Cardiac muscle cell (in vitro differentiated cells and primary cell): Measurements from ENCODE around the gene KAZN. TPM values are rescaled to one million over a fixed set of nuclear protein-coding genes. Genes with fewer than 3 reads are reported as not detected.

Experiments
- DNase-seq, 2 donors: peaks; one replicate each; pipeline versions ENCODE4 v3.0.0 to v3.0.0-alpha.2; 2010 to 2017; ENCODE audit warnings: low read depth in 1 of 2, low spot score in 1 of 2
- H3K27ac ChIP-seq: fragments of 200-600 bp; sonication (generic); 2 replicates; pipeline ENCODE4 v1.5.1; 2016
- H3K27me3 ChIP-seq: fragments of 200-600 bp; sonication (generic); 2 replicates; pipeline ENCODE4 v1.6.0; 2016; ENCODE audit warnings: control low read depth
- H3K36me3 ChIP-seq: fragments of 200-600 bp; sonication (generic); 2 replicates; pipeline ENCODE4 v1.5.1; 2016; ENCODE audit warnings: control low read depth
- H3K4me1 ChIP-seq: fragments of 200-600 bp; sonication (generic); 2 replicates; pipeline ENCODE4 v1.8.1; 2017; ENCODE audit warnings: low read depth, mild to moderate bottlenecking, mixed run types
- H3K4me3 ChIP-seq: fragments of 200-600 bp; sonication (generic); 2 replicates; pipeline ENCODE4 v1.5.1; 2016; ENCODE audit warnings: mild to moderate bottlenecking
- H3K9me3 ChIP-seq: fragments of 200-600 bp; sonication (generic); 2 replicates; pipeline ENCODE4 v1.5.1; 2017; ENCODE audit warnings: low read depth, mild to moderate bottlenecking, control low read depth
- CTCF ChIP-seq: IDR thresholded peaks from 2 replicates; pipeline ENCODE4 v1.5.1; 2012; ENCODE audit warnings: low read depth, mild to moderate bottlenecking, low read length
- polyA plus RNA-seq: library from polyadenylated mRNA; unstranded; fragments of >200 nt; fragmentation: Nextera tagmentation; extraction: Ambion mirVana; gene quantifications from 2 replicates; pipeline ENCODE4 v1.2.1, GENCODE V29; 2016
- total RNA-seq: library from RNA; depleted of rRNA; stranded (reverse); fragments of >200 nt; gene quantifications from 2 replicates; pipeline ENCODE4 v1.2.3, GENCODE V29; 2016

KAZN gene
- total and polyA plus RNA-seq, 2 experiments from 2014 or later: 17.5 to 26.9 TPM

- H3K9me3 ChIP-seq: no peaks in the 10 kb centered on the region
- no peak for DNase-seq
- H3K4me1 ChIP-seq: peaks cover 48% of the 10 kb centered on the region
- H3K27ac ChIP-seq: no peak overlapping the region
- no peak for TF ChIP-seq CTCF
- no peaks in the 10 kb centered on the region for H3K27me3 ChIP-seq
- H3K36me3 ChIP-seq: no peaks in the 10 kb centered on the region
- no peak overlapping the region for H3K4me3 ChIP-seq
Measured at GRCh38 chr1:14652840-14653239, 54.4 kb downstream of the KAZN start.

- Histone ChIP-seq H3K4me3 (no peak overlapping the region), H3K4me1 (peaks cover 41% of the 10 kb centered on the region), H3K36me3 (no peaks in the 10 kb centered on the region), H3K9me3 (no peaks in the 10 kb centered on the region), H3K27me3 (no peaks in the 10 kb centered on the region), H3K27ac (no peak overlapping the region)
- no peak for DNase-seq
- TF ChIP-seq CTCF: no peak
Measured at GRCh38 chr1:14653461-14653960, 55.0 kb downstream of the KAZN start.

GRCh38 chr1:14654554-14654953 is 56.1 kb downstream of the KAZN start:
- no peak overlapping the region for H3K27ac ChIP-seq
- no peak overlapping the region for H3K4me3 ChIP-seq
- DNase-seq: no peak

GRCh38 chr1:14655385-14655784 is 56.9 kb downstream of the KAZN start:
- DNase-seq: no peak
- Histone ChIP-seq H3K36me3 (no peaks in the 10 kb centered on the region), H3K27ac (no peak overlapping the region), H3K4me1 (peaks cover 27% of the 10 kb centered on the region), H3K4me3 (no peak overlapping the region), H3K9me3 (no peaks in the 10 kb centered on the region), H3K27me3 (no peaks in the 10 kb centered on the region)
- no peak for TF ChIP-seq CTCF

More at GRCh38 chr1:14654554-14654953, 56.1 kb downstream of the KAZN start:
- H3K36me3 ChIP-seq: no peaks in the 10 kb centered on the region
- no peak for TF ChIP-seq CTCF
- H3K27me3 ChIP-seq: no peaks in the 10 kb centered on the region
- peaks cover 32% of the 10 kb centered on the region for H3K4me1 ChIP-seq
- no peaks in the 10 kb centered on the region for H3K9me3 ChIP-seq

GRCh38 chr1:14656384-14656937 is 58.0 kb downstream of the KAZN start:
- Histone ChIP-seq H3K27me3 (no peaks in the 10 kb centered on the region), H3K9me3 (no peaks in the 10 kb centered on the region), H3K27ac (no peak overlapping the region), H3K4me1 (peaks cover 17% of the 10 kb centered on the region), H3K36me3 (no peaks in the 10 kb centered on the region), H3K4me3 (no peak overlapping the region)
- DNase-seq: no peak
- no peak for TF ChIP-seq CTCF

GRCh38 chr1:14658642-14659041 is 60.2 kb downstream of the KAZN start:
- Histone ChIP-seq H3K9me3 (no peaks in the 10 kb centered on the region), H3K27me3 (no peaks in the 10 kb centered on the region), H3K4me3 (no peak overlapping the region), H3K4me1 (peaks cover 15% of the 10 kb centered on the region), H3K27ac (no peak overlapping the region), H3K36me3 (no peaks in the 10 kb centered on the region)
- TF ChIP-seq CTCF: no peak
- DNase-seq: no peak
